HepG2 (cell line): Measurements from ENCODE around the gene ATP13A3. TPM values are rescaled to one million over a fixed set of nuclear protein-coding genes. Genes with fewer than 3 reads are reported as not detected.

Source experiments
- BCL6 ChIP-seq: IDR thresholded peaks from 2 replicates; pipeline ENCODE4 v1.6.1; 2016; ENCODE audit warnings: missing genetic modification reagents, missing compliant biosample characterization
- CBX5 ChIP-seq: sonication (generic); formaldehyde crosslinking; IDR thresholded peaks from 2 replicates; pipeline ENCODE4 v1.4.0; 2020; ENCODE audit warnings: missing genetic modification reagents, borderline replicate concordance
- ELF1 ChIP-seq: sonication (generic); formaldehyde crosslinking; IDR thresholded peaks from 2 replicates; pipeline ENCODE4 v1.4.0; 2020; ENCODE audit warnings: missing genetic modification reagents
- ESRRA ChIP-seq: sonication (generic); formaldehyde crosslinking; IDR thresholded peaks from 2 replicates; pipeline ENCODE4 v1.5.1; 2020; ENCODE audit warnings: mild to moderate bottlenecking, low read depth, missing genetic modification reagents
- FOSL2 ChIP-seq: sonication (generic); formaldehyde crosslinking; IDR thresholded peaks from 2 replicates; pipeline ENCODE4 v1.4.0; 2020; ENCODE audit warnings: missing genetic modification reagents
- FOXA3 ChIP-seq: IDR thresholded peaks from 2 replicates; pipeline ENCODE4 v1.6.1; 2016; ENCODE audit warnings: missing genetic modification reagents, missing compliant biosample characterization
- GATAD1 ChIP-seq: IDR thresholded peaks from 2 replicates; pipeline ENCODE4 v1.6.1; 2016; ENCODE audit warnings: missing genetic modification reagents, missing compliant biosample characterization
- HNF4G ChIP-seq, 2 experiments: sonication (generic) in 1 of 2; formaldehyde crosslinking in 1 of 2; IDR thresholded peaks; 2 replicates each; pipeline versions ENCODE4 v1.4.0 to v1.6.1; 2011 to 2020; ENCODE audit warnings: borderline replicate concordance in 2 of 2, low read depth in 2 of 2, mild to moderate bottlenecking in 2 of 2, low read length in 1 of 2, missing genetic modification reagents in 1 of 2, moderate library complexity in 1 of 2
- MED1 ChIP-seq: sonication (generic); formaldehyde crosslinking; IDR thresholded peaks from 2 replicates; pipeline ENCODE4 v1.4.0; 2020; ENCODE audit warnings: missing genetic modification reagents
- NAIF1 ChIP-seq: sonication (generic); formaldehyde crosslinking; IDR thresholded peaks from 2 replicates; pipeline ENCODE4 v1.5.0; 2020; ENCODE audit warnings: mild to moderate bottlenecking, missing genetic modification reagents, borderline replicate concordance
- ONECUT2 ChIP-seq: sonication (generic); formaldehyde crosslinking; IDR thresholded peaks from 2 replicates; pipeline ENCODE4 v1.4.0; 2020; ENCODE audit warnings: missing genetic modification reagents
- POGZ ChIP-seq: sonication (generic); formaldehyde crosslinking; IDR thresholded peaks from 2 replicates; pipeline ENCODE4 v1.4.0; 2020; ENCODE audit warnings: mild to moderate bottlenecking, missing genetic modification reagents
- RAD51 ChIP-seq: fragments of 450-650 bp; IDR thresholded peaks from 2 replicates; pipeline ENCODE4 v1.6.1; 2016; ENCODE audit warnings: borderline replicate concordance
- RXRA ChIP-seq: sonication (generic); formaldehyde crosslinking; IDR thresholded peaks from 2 replicates; pipeline ENCODE4 v1.5.1; 2020; ENCODE audit warnings: missing genetic modification reagents
- SP5 ChIP-seq: IDR thresholded peaks from 2 replicates; pipeline ENCODE4 v1.6.1; 2016; ENCODE audit warnings: low read depth, borderline replicate concordance
- WIZ ChIP-seq: sonication (generic); formaldehyde crosslinking; IDR thresholded peaks from 2 replicates; pipeline ENCODE4 v1.5.1; 2020; ENCODE audit warnings: mild to moderate bottlenecking, missing genetic modification reagents
- ZMAT3 ChIP-seq: sonication (generic); formaldehyde crosslinking; conservative IDR thresholded peaks from 2 replicates; pipeline ENCODE4 v1.7.0; 2021; ENCODE audit warnings: missing genetic modification reagents
- ZNF251 ChIP-seq: sonication (generic); formaldehyde crosslinking; IDR thresholded peaks from 2 replicates; pipeline ENCODE4 v1.9.0; 2021; ENCODE audit warnings: mild to moderate bottlenecking, missing genetic modification reagents
- ZNF292 ChIP-seq: sonication (generic); formaldehyde crosslinking; IDR thresholded peaks from 2 replicates; pipeline ENCODE4 v1.8.1; 2022; ENCODE audit warnings: mild to moderate bottlenecking, low read depth, missing genetic modification reagents, borderline replicate concordance
- ZNF547 ChIP-seq: sonication (generic); formaldehyde crosslinking; IDR thresholded peaks from 2 replicates; pipeline ENCODE4 v1.5.1; 2020; ENCODE audit warnings: mild to moderate bottlenecking, missing genetic modification reagents
- polyA plus RNA-seq, 8 experiments: library from polyadenylated mRNA; depleted of rRNA in 3 of 8; stranded (reverse) in 7 of 8; unstranded in 1 of 8; fragments of >200 nt; fragmentation: Illumina TruSeq in 4 of 8; extraction: Trizol in 4 of 8; gene quantifications; 2 replicates each; pipeline versions ENCODE4 v1.2.1 to v1.2.3, GENCODE V29; 2011 to 2016; ENCODE audit warnings: low read depth in 4 of 8, missing spikeins in 1 of 8, mixed read lengths in 1 of 8; ENCODE audit not compliant: insufficient read depth in 1 of 8
- total RNA-seq, 5 experiments: library from RNA; depleted of rRNA; stranded (reverse); fragments of >200 nt; fragmentation: Illumina TruSeq; extraction: Trizol; gene quantifications; 2 replicates each; pipeline ENCODE4 v1.2.3, GENCODE V29; 2016; ENCODE audit warnings: low read depth in 1 of 5
- TF ChIP-seq, protein P1 (sequence below): sonication (generic); formaldehyde crosslinking; IDR thresholded peaks from 2 replicates; pipeline ENCODE4 v1.5.1; 2020; ENCODE audit warnings: mild to moderate bottlenecking, moderate library complexity, missing genetic modification reagents
- TF ChIP-seq, protein P2 (sequence below): sonication (generic); formaldehyde crosslinking; IDR thresholded peaks from 2 replicates; pipeline ENCODE4 v1.4.0; 2020; ENCODE audit warnings: missing genetic modification reagents
- TF ChIP-seq, protein P3 (sequence below): IDR thresholded peaks from 2 replicates; pipeline ENCODE4 v1.6.1; 2016; ENCODE audit warnings: mild to moderate bottlenecking

ATP13A3 gene
- total and polyA plus RNA-seq, 2 of the 13 experiments (the other 11 are each of a cell fraction or from before 2014, with no cell fraction given) = 44.9 to 80.8 TPM

DNA sequence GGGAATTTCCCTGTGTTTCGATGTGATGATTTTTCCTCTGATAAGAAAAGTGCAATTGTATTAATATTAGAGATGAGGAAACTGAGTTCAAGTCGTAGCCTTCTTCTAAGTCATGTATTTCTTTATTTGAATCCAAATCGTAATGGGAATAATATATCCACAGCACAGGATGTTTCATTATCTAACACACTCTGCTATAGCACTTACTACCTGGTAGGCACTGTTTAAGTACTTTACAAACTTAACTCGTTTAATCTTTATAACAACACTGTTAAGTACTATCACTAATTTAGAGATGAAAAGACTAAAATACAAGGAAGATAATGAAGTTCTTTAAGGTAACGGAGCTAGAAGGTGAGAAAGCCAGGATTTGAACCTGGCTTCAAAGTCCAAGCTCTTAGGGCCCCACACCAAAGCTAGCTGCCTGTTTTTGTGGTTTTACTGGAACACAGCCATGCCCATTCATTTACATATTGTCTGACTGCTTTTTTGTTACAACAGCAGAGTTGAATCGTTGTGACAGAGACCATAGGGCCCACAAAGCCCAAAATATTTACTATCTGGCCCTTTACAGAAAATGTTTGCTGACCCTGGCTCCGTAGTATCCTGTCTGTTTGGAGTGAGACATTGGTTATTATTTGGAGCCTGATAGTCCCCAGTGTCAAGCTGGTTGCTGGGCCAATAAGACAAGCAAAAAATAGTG is 9.6 kb upstream of the ATP13A3 start (continued):
- TF ChIP-seq HNF4G (IDR thresholded peaks at IDR 0.05; ENCODE audit: borderline replicate concordance, low read depth, low read length) (peak; percentile 79), HNF4G (CRISPR knock-in tag; IDR thresholded peaks at IDR 0.05; ENCODE audit: borderline replicate concordance, low read depth) (no peak; the same call in 1 of the 2 replicates), ELF1 (CRISPR knock-in tag) (no peak), GATAD1 (0 out of 2 replicates have a peak, but pooled peaks have one; percentile 43), ONECUT2 (CRISPR knock-in tag) (no peak), POGZ (peak; percentile 34; the same call in 1 of the 2 replicates), NAIF1 (CRISPR knock-in tag) (peak; percentile 48; the same call in 1 of the 2 replicates), FOSL2 (CRISPR knock-in tag) (peak; percentile 47), RXRA (CRISPR knock-in tag) (peak; percentile 17; the same call in 1 of the 2 replicates), BCL6 (CRISPR knock-in tag) (peak; percentile 81), MED1 (CRISPR knock-in tag) (peak; percentile 91), CBX5 (no peak), ZMAT3 (CRISPR knock-in tag) (no peak), WIZ (CRISPR knock-in tag) (no peak), ZNF292 (peak; percentile 70), ZNF251 (no peak), ZNF547 (CRISPR knock-in tag) (no peak), FOXA3 (CRISPR knock-in tag) (peak; percentile 76), ESRRA (peak; percentile 45; the same call in 1 of the 2 replicates), RAD51 (no peak), SP5 (0 out of 2 replicates have a peak, but pooled peaks have one; percentile 23)
- TF ChIP-seq, protein P1, sequence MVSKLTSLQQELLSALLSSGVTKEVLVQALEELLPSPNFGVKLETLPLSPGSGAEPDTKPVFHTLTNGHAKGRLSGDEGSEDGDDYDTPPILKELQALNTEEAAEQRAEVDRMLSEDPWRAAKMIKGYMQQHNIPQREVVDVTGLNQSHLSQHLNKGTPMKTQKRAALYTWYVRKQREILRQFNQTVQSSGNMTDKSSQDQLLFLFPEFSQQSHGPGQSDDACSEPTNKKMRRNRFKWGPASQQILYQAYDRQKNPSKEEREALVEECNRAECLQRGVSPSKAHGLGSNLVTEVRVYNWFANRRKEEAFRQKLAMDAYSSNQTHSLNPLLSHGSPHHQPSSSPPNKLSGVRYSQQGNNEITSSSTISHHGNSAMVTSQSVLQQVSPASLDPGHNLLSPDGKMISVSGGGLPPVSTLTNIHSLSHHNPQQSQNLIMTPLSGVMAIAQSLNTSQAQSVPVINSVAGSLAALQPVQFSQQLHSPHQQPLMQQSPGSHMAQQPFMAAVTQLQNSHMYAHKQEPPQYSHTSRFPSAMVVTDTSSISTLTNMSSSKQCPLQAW (CRISPR knock-in tag) = peak; percentile 72
- TF ChIP-seq, protein P2, sequence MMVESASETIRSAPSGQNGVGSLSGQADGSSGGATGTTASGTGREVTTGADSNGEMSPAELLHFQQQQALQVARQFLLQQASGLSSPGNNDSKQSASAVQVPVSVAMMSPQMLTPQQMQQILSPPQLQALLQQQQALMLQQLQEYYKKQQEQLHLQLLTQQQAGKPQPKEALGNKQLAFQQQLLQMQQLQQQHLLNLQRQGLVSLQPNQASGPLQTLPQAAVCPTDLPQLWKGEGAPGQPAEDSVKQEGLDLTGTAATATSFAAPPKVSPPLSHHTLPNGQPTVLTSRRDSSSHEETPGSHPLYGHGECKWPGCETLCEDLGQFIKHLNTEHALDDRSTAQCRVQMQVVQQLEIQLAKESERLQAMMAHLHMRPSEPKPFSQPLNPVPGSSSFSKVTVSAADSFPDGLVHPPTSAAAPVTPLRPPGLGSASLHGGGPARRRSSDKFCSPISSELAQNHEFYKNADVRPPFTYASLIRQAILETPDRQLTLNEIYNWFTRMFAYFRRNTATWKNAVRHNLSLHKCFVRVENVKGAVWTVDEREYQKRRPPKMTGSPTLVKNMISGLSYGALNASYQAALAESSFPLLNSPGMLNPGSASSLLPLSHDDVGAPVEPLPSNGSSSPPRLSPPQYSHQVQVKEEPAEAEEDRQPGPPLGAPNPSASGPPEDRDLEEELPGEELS (CRISPR knock-in tag) = peak; percentile 85
- TF ChIP-seq, protein P3, sequence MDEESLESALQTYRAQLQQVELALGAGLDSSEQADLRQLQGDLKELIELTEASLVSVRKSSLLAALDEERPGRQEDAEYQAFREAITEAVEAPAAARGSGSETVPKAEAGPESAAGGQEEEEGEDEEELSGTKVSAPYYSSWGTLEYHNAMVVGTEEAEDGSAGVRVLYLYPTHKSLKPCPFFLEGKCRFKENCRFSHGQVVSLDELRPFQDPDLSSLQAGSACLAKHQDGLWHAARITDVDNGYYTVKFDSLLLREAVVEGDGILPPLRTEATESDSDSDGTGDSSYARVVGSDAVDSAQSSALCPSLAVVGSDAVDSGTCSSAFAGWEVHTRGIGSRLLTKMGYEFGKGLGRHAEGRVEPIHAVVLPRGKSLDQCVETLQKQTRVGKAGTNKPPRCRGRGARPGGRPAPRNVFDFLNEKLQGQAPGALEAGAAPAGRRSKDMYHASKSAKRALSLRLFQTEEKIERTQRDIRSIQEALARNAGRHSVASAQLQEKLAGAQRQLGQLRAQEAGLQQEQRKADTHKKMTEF (CRISPR knock-in tag) = peak; percentile 81; the same call in 1 of the 2 replicates
